HG02588 (cell line): ENCODE results near the gene FOXN3.
A peak's percentile ranks its signal among the peaks of the same experiment; 100 is the strongest.

Source experiments
- ATAC-seq: cut with Tn5 transposase; IDR thresholded peaks from one replicate; pipeline ENCODE4 v1.9.1; 2021; ENCODE audit warnings: mild to moderate bottlenecking, moderate library complexity; ENCODE audit not compliant: unreplicated experiment

The FOXN3 gene

GRCh38 chr14:89432226-89432625 is 15.2 kb upstream of the FOXN3 start:
- no peak for ATAC-seq

- peak; percentile 90 for ATAC-seq
These were observed 13.6 kb upstream of the FOXN3 start for GRCh38 chr14:89430391-89431236.

GRCh38 chr14:89429199-89430181 is 12.5 kb upstream of the FOXN3 start:
- ATAC-seq, result no peak

- no peak for ATAC-seq
These were observed 11.6 kb upstream of the FOXN3 start for GRCh38 chr14:89428546-89429198.

GRCh38 chr14:89428173-89428523 is 11.1 kb upstream of the FOXN3 start:
- ATAC-seq, result no peak

GRCh38 chr14:89427426-89428172 is 10.6 kb upstream of the FOXN3 start:
- ATAC-seq, result no peak

- ATAC-seq, result peak; percentile 34
These were observed 8.9 kb upstream of the FOXN3 start for GRCh38 chr14:89425931-89426330.

- ATAC-seq, result no peak
These were observed 7.2 kb upstream of the FOXN3 start for GRCh38 chr14:89424241-89424640.

- ATAC-seq, result no peak
These were observed 5.9 kb upstream of the FOXN3 start for GRCh38 chr14:89422952-89423345.

GRCh38 chr14:89422181-89422951 is 5.3 kb upstream of the FOXN3 start:
- no peak for ATAC-seq

- ATAC-seq, result no peak
These were observed 3.5 kb upstream of the FOXN3 start for GRCh38 chr14:89420502-89420901.

- ATAC-seq, result no peak
These were observed 3.0 kb upstream of the FOXN3 start for GRCh38 chr14:89419973-89420482.

GRCh38 chr14:89418976-89419375 is 1.9 kb upstream of the FOXN3 start:
- no peak for ATAC-seq

GRCh38 chr14:89418452-89418851 is 1.4 kb upstream of the FOXN3 start:
- ATAC-seq, result no peak

- ATAC-seq, result peak; percentile 45
These were observed 612 bp upstream of the FOXN3 start for GRCh38 chr14:89417465-89418225.

- peak; percentile 75 for ATAC-seq
These were observed 734 bp downstream of the FOXN3 start for GRCh38 chr14:89416002-89416995.

- no peak for ATAC-seq
These were observed 1.9 kb downstream of the FOXN3 start for GRCh38 chr14:89415159-89415558.

- no peak for ATAC-seq
These were observed 5.1 kb downstream of the FOXN3 start for GRCh38 chr14:89411976-89412375.
